ENCODE measurements around the gene CCDC28B.
A peak's percentile ranks its signal among the peaks of the same experiment; 100 is the strongest.

DNA sequence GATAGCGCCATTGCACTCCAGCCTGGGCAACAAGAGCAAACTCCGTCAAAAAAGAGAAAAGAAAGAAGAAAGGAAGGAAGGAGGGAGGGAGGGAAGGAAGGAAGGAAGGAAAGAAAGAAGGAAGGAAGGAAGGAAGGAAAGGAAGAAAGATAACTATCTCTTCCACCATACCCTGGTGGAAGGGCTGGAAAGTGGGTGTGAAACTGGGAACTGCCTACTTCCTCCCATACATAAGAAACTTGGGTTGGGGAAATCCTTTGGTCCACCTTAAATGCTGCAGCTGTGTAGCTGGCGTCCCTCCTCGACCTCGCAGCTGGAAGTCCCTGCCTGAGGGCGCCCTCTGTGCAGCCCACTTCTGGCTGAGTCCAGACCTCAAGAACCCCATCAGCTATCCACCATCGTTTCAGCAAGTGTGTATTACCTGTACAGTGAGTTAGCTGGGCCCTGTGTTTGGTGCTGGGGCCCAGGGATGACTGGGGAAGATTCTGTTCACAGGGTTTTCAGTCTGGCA is 42.0 kb downstream of the CCDC28B start:
- TF ChIP-seq MIER3 (CRISPR knock-in tag; IDR thresholded peaks at IDR 0.05; ENCODE audit: borderline replicate concordance) (no peak), HMGA1 (CRISPR knock-in tag; conservative IDR thresholded peaks at IDR 0.05) (no peak), NR2F2 (IDR thresholded peaks at IDR 0.05; ENCODE audit: borderline replicate concordance, low read depth) (no peak), POLR2AphosphoS5 (IDR thresholded peaks at IDR 0.05; ENCODE audit: low read depth, low read length) (no peak), FOXM1 (CRISPR knock-in tag; IDR thresholded peaks at IDR 0.05) (no peak), JUND (CRISPR knock-in tag; IDR thresholded peaks at IDR 0.05) (no peak), BHLHE40 (IDR thresholded peaks at IDR 0.05; ENCODE audit: low read length) (no peak), HNRNPL (IDR thresholded peaks at IDR 0.05; ENCODE audit: low read depth, low read length) (no peak), CTCF (CRISPR knock-in tag; IDR thresholded peaks at IDR 0.05) (peak; percentile 61), SMC3 (IDR thresholded peaks at IDR 0.05; ENCODE audit: low read length) (no peak), ZFP82 (CRISPR knock-in tag; IDR thresholded peaks at IDR 0.05; ENCODE audit: borderline replicate concordance) (no peak)
- TF ChIP-seq, protein P1, sequence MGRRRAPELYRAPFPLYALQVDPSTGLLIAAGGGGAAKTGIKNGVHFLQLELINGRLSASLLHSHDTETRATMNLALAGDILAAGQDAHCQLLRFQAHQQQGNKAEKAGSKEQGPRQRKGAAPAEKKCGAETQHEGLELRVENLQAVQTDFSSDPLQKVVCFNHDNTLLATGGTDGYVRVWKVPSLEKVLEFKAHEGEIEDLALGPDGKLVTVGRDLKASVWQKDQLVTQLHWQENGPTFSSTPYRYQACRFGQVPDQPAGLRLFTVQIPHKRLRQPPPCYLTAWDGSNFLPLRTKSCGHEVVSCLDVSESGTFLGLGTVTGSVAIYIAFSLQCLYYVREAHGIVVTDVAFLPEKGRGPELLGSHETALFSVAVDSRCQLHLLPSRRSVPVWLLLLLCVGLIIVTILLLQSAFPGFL (CRISPR knock-in tag; IDR thresholded peaks at IDR 0.05): no peak
